Right ventricle myocardium superior (tissue), 1 donor: ENCODE measurements around the gene CTXN1. TPM values are rescaled to one million over a fixed set of nuclear protein-coding genes. Genes with fewer than 3 reads are reported as not detected.
A peak's percentile ranks its signal among the peaks of the same experiment; 100 is the strongest.
"Not testable (repeated sequence)": the region's sequence is repeated elsewhere in the genome, so short reads cannot be mapped to it uniquely, and the experiment has no call there.

ENCODE experiments used
- ATAC-seq: fragments of 200-7000 bp; cut with Tn5 transposase; one replicate; pipeline ENCODE4 v1.9.1; 2020; ENCODE audit warnings: mild to moderate bottlenecking; ENCODE audit not compliant: poor library complexity
- DNase-seq: peaks from one replicate; pipeline ENCODE4 v3.0.0-alpha.2; 2020
- intact Hi-C: fragments of 100-400 bp; cut with DNase I; formaldehyde crosslinking; loops from one replicate; pipeline ENCODE4 v1.11.2; 2022
- long read RNA-seq: library from polyadenylated mRNA; unstranded; transcript quantifications from one replicate; pipeline ENCODE4 v2.0.0, GENCODE V29; 2021
- total RNA-seq: library from RNA; stranded (reverse); fragmentation: NEBNext Ultra II Directional; extraction: Animal tissue kit (Norgen Biotek cat#: 25700); gene quantifications from one replicate; pipeline ENCODE4 v1.2.1, GENCODE V29; 2021
- donor health status: DM: no; HTN: yes; CAD: no; lungs with severe emphysema.

CTXN1 gene
- total RNA-seq = 0.16 TPM
- long read RNA-seq = 0 reads

DNA sequence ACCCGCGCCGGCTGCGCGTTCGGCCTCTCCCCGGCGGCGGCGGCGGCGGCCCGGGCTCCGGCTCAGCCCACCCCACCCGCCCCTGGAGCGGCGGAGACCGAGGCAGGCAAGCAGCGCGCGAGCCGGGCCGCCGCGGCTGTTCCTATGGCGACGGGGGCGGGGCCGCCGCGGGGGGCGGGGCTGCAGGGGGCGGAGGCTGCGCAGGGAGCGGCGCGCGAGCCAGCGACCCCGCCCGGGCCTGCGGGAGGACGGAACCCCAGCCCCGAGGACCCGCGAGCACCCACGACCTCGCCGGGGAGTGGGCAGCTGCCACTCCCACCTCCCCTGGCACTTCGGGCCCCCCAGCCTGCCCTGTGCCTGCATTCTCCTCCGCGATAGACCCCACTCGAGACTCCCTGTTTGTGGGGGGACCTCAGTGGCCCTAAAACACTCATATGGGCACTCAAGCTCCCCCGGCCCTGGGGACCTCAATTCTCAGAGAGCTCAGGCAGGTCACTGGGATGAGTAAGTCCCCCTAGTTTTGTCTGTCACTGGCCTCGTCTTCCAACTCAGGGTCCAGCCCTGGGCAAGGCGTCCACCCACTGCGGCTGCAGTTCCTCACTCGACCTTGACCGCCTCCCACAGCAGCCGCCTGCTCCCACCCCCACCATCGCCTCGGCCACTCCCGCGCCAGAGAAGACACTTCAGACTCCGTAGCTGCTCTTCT lies at the start of gene CTXN1:
Gene CTXN1, minus strand, starts transcription at position 115 of the 706 bp plus-strand sequence. CDS start 597 bp downstream, outside the sequence.
- ATAC-seq (peak; percentile 56), DNase-seq (peak; percentile 84)
- intact Hi-C loops = no loop called here

DNA sequence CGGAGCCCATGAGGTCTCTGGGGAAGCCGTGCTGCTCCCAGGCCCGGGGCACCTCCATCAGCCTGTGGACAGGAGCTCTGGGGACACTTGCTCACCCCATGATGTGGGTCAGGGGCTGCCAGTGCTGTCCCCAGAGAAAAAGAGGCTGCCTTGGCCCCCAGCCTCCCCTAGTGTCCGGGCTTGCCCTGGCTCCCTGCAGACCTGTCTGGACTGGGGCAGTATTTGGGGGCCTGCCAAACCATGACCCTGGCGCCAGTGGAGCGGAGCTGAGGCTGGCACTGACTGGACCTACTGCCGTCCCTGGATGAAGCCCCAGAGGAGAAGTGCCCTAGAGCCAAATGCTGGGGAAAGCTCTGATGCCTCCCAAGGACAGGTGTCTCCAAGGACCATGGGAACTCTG lies 49.1 kb upstream of the CTXN1 start:
- ATAC-seq (peak; percentile 64), DNase-seq (peak; percentile 67)
- intact Hi-C loops = no loop called here

DNA sequence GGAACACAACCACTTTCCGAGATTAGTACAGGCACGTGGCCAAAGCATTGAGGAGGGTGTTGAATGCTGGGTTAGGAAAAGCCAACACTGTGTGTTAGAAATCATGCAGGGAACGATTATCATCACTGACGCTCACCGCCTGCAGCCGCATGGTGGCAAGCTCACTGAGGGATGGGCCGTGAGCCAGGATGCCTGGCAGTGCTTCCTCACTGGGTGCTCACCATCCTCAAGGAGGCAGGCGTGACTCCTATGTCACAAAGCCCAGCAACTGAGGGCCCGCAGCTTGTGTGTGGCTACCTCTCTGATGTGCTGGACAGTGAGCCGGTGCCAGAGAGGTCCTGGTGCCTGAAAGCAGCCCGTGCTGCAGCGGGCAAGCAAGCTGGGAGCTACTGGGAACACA lies 47.9 kb upstream of the CTXN1 start:
- intact Hi-C loops = no loop called here
- peak; percentile 88 for ATAC-seq

DNA sequence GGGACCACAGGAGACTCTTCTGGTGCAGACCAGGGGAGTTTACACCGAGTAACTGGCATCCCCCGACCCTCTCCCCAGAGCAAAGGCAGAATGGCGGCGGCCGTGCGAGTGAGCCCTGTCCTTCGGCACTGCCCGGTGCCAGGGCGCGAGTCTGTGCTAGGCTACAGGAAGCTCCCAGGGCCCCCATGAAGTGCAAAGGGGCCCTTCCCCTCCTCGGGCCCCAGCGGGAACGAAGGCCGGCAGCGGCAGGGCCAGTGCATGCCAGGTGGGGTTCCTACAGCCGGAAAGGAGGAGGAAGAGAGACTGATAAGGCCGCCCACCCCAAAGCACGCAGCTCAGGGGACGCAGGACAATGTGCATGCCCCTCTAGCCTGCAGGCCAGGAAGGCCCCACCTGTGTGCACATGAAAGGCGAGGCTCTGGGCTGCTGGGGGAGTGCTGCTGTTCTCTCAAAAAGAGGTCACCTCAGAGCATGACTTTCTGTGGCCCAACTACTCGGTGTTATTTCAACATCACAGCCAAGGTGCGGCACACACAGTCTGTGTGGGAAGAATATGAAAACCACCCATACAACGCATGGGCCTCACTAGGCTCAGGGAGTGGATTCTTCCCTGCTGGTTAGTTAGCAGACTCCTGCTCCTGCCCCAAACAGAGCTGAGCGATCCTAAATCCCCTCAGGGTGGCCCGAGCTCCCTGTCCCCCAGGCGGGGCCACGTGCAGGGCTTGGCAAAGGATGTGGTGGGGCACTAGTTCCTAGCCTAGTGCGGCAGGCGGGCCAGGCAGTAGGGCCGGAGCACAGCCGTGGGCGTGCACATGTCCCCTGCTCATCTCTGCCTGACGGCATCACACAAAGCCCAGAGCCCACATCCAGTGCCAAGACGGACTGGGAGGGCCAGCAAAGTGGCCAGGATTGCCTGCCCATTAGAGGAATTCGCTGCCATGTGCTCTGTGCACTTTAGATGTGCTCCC lies 45.9 kb upstream of the CTXN1 start:
- no peak for DNase-seq
- ATAC-seq = no peak
- intact Hi-C loops = no loop called here

More for the DNA sequence above, 47.9 kb upstream of the CTXN1 start:
- peak; percentile 83 for DNase-seq

DNA sequence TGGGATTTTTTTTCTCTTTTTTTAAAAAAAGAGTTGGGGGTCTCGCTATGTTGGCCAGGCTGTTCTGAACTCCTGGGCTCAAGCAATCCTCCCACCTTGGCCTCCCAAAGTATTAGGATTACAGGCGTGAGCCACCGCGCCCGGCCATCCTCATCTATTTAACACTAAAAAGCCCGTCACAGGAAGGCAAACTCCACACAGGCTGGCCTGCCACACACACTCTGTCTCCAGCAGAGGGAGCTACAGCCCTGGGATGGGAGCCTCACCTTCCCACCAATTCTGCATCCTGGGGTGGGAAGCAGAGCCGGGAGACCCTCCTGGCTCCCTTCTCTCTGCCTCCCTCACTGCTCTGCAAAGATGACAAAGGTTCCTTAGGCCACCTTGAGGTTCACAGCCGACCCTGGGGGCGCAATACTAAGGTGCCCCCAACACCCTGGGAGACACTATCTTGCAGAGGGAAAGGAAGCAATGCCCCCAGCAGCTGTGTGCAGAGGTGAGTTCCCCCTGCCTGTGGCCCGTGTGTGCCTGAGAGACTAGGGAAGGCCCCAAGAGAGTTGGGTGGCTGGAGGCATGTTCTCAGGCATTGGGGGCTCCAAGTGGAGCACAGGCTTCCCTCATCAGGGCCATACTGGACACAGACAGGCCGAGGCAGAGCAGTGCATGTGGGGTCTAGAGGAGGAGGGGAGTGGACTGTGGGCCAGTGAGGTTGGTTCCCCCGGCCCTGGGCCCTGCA lies 44.9 kb upstream of the CTXN1 start:
- DNase-seq (no peak), ATAC-seq (no peak)

DNA sequence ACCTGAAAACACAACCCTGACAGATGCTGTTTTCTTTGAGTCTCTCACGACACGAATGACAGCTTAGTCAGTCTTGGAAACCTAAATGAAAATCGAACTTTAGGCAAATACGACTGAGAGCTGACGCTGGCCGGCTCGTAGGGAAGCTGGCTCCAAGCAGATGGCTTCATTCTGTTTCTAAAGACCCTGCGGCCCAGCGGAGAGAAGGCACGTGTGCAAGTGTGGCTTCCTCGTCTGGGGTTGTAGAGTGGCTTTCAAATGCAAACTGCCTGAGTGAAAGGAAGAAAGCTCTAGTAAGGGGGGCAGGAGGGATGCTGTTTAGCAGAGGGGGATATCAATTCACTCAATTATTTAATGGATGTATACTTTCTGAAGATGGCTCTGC lies 43.6 kb upstream of the CTXN1 start:
- ATAC-seq = no peak
- intact Hi-C loops = no loop called here
- no peak for DNase-seq

More for the DNA sequence above, 44.9 kb upstream of the CTXN1 start:
- intact Hi-C loops = no loop called here

DNA sequence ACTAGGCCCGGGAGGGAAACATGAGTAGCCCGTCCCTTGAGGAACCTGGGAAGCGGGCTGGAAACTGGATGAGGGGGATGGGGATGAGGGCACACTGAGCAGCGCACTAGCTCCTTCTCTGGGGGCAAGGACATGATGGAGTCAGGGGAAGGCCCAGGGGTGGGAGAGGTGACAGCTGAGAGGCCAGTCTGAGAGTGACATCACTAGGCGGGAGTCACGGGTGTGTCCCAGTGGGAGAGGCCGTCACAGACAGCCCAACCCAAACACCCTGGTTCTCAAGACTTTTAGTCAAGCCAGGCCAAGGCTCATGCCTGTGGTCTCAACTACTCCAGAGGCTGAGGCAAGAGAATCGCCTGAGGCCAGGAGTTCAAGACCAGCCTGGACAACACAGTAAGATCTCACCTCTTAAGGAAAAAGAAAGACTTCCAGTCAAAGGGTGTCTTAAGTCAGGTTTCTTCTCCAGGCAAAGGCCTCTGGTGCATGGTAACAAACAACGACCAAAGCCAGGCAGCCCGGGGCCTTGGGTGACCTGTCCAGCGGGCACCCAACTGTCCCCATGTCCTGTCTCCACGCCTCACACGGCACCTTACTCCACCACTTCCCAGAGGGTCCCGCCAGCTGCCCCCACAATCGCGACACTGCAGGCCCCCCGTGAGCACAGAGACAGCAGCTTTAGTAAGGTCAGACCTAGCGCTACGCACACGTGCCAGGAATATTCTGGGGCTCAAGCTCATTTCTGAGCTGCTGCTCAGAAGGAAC lies 43.0 kb upstream of the CTXN1 start:
- no peak for DNase-seq
- ATAC-seq = no peak
- intact Hi-C loops = no loop called here

DNA sequence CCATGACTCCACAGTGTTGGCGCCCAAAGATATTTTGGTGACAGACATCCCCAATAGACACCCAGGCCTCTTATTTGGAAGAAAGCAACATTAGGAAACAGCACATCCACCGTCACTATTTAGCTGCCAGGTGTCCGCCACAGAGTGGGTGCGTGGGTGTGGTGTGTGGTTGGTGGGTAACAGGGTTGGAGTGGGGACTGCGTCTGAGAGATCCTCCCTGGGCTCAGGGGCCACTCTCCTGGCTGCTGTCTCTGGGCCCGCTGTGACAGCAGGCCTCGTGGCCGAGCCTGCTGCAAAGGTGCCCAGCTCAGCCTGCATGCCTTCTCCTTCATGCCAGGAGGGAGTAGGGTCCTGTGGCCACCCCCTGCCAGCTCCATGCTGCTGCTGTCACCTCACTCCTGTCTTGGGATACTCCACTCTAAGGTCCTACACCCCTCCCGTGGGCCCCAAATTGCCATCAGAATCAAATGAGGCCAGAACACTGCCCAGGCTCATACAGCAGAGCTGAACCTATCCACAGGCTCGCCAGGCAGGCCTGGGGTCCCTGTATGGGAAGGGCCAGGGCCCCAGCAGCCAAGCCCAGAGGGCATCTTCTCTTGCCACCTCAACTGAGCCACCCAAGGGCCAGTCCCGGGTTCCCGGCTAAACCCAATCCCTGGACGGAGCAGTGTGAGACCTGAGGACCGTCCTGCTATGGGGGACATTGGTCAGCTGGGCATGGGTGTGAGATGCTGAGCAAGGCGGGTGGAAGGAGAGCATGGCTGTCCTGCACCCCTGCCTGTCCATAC lies 42.3 kb upstream of the CTXN1 start:
- intact Hi-C loops = no loop called here
- no peak for ATAC-seq

DNA sequence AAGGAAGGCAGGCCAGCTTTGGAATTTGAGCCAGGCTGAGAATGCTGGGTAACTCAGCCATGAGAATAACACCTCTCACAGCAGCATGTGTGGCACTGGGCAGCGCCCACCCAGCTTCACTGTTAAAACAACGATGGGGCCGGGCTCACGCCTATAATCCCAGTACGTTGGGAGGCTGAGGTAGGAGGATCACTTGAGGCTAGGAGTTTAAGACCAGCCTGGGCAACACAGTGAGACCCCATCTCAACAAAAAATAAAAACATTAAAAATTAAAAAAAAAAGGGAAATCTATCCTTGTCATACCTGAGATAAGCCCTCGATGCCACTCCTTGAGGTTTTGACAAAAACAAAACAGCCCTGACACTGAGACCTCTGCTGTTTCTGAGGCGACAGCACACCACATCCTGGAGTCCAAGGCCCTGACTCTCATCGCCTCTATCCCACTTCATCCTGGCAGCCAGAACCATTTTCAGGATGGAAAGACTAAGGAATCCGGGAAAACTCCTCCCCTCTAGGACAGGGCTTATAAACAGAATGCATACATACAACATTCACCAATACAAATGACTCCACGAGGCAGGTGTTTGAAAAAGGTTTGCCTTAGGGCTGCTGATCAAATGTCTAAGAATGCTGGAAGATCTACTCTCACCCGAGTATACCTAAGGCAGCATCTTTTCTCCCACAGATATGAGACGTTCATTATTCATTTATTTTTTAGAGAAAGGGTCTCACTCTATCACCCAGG lies 40.2 kb upstream of the CTXN1 start:
- DNase-seq (no peak), ATAC-seq (no peak)
- intact Hi-C loops = no loop called here

More for the DNA sequence above, 42.3 kb upstream of the CTXN1 start:
- no peak for DNase-seq

DNA sequence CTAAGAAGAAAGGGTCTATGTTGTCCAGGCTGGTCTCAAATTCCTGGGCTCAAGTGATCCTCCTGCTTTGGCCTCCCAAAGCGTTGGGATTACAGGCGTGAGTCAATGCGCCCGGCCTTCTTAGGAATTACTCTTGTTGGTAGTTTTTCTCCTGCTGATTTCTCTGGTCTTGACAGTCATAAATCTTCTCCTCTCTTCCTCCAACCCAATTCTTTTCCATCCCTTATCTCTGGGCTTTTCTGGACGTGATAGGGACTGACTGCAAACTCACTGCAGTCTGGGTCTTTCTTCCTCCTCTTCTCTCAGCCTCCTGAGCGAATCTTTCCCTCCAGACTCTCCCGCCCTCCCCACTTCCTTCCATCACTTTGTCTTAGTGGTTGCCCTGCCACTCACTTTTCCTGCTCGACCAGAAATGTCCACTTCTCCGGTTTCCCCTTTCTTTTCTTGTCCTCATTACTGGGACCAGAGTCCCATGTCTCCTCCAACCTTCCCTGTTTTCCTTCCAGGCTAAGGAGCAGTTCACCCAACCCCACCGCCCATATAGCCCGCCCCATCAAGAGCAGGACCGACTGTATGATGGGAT lies 39.4 kb upstream of the CTXN1 start:
- intact Hi-C loops = no loop called here
- no peak for ATAC-seq
- DNase-seq = no peak

DNA sequence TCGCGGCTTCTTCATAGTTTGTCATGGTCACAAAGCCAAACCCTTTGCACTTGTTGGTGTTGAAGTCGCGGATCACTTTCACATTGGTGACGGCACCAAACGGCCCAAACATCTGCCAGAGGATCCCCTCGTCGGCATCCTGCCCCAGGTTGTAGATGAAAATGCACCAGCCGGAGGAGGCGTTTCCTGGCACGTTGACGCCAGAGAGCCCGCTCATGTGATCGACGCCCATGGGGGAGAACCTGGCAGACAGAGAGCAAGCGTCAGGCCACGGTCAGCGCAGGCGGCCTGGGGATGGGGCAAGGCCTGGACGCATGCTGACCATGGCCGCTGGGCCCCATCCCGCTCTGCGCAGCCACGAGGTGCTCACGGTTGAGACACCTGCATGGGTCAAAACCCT lies 37.6 kb upstream of the CTXN1 start:
- no peak for ATAC-seq
- no peak for DNase-seq
- intact Hi-C loops = no loop called here

DNA sequence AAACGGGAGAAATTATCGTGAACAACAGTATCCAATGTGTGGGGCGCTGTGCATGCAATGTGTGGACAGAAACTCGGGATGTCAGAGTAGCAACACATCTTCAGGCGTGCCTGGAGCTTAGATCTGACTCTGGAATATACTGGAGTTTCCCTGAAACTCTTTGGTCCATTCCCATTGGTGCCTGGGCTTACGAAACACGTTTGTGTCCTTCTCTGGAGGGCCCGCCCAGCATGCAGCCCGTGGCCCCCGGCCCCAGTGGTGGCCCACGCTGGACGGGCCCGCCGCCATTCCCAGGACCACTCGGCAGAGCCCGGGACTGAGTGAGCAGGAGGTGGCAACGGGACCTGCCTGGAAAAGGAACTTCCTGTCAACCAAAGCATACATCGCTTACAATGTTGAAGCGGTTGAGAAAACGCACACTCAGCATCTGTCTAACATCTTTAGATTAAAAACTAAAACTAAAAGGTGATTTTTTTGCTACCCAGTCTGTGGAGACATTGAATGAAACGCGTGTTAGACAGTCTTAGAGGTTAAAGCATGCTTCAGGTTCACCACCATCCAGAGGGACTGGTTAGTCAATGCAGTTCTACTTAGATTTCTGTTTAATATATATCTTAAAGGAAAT lies 36.8 kb upstream of the CTXN1 start:
- ATAC-seq = no peak
- intact Hi-C loops = no loop called here
- no peak for DNase-seq

DNA sequence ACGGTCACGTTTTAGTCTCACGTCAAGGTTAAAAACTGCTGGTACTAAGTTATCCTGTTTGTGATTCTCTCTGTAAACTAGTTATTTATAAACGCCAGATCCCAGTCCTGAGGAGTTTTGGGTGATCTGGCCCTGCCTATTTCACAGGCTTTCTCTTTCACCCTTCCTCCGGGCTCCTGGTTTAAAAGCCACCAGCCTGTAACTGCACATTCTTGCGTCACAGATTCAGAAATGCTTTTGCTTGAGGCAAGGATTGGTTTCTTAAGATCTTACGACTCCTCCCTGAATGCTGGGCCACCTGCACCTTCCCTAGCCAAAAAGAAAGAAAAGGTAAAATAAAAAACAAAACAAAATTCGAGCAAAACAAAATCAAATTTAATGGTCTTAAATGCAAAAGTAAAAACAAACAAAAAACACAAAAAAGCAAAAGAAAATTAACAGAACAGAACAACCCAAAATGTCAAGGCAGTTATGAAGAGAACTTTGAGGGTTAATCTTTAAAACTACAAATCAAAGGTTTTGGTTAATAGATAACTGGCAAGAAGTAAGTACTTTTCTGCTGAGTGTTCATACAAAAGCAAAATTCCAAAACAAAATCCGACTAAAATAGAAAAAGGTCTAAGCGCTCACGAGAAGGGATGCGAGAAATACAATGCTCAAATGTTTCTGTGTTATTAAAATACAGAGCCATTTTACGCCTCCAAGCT lies 36.1 kb upstream of the CTXN1 start:
- DNase-seq (no peak), ATAC-seq (no peak)
- intact Hi-C loops = no loop called here

DNA sequence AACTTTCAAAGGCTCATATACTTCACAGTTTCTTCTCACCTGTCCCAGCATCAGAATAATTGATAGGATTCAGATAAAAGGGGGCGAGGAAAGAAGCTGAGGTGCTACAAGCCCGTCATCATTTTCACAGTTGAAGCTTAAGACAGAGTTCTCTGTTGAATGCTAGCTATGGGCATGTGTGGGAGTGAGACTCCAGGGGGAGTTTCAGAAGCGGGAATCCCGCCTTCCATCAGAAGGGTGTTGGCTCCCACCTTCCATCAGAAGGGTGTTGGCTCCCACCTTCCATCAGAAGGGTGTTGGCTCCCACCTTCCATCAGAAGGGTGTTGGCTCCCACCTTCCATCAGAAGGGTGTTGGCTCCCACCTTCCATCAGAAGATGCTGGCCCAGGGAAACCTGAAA lies 35.1 kb upstream of the CTXN1 start:
- ATAC-seq, intact Hi-C loops, DNase-seq: not testable (repeated sequence)

DNA sequence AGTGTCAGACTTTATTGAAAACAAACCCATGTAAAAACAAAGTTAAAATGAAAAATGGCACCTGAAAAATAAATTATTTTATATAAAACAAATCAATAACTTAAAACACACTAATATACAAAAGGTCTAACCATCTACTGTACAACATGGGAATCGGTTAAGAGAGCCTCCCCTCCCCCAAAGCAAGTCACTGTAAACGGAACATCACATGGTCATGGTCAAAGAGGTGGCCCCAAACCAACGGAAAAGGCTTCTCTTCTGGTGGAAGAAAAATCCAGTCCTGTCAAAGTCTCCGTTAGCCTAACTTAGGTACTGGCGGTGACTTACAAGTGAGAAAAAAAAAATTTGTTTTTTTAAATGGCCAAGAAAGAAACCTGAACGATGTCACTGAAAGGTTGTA lies 33.3 kb upstream of the CTXN1 start:
- no peak for ATAC-seq
- no peak for DNase-seq
- intact Hi-C loops = no loop called here

DNA sequence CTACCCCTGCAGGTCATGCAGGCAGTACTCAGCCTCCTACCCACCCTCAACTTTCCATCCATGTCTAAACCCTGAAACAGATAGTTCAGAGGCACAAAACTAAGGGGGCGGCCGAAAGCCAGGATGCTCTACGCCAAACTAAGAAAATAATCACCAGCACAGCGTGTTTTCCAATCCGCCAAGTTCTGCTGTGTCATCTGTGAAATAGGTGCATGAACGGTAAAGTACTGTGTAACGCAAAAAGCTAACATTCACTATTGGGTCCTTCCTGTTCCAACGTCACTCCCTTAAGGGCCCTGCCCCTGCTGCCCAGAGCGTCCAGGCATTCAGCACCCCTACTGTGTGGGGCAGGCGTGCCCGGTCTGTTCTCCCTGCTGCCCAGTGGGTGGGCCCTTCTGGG lies 29.8 kb upstream of the CTXN1 start:
- DNase-seq (no peak), ATAC-seq (no peak)
- intact Hi-C loops = no loop called here
